ENCODE data around the gene APBB1.
"Not testable (repeated sequence)": the region's sequence is repeated elsewhere in the genome, so short reads cannot be mapped to it uniquely, and the experiment has no call there.

Gene APBB1

DNA sequence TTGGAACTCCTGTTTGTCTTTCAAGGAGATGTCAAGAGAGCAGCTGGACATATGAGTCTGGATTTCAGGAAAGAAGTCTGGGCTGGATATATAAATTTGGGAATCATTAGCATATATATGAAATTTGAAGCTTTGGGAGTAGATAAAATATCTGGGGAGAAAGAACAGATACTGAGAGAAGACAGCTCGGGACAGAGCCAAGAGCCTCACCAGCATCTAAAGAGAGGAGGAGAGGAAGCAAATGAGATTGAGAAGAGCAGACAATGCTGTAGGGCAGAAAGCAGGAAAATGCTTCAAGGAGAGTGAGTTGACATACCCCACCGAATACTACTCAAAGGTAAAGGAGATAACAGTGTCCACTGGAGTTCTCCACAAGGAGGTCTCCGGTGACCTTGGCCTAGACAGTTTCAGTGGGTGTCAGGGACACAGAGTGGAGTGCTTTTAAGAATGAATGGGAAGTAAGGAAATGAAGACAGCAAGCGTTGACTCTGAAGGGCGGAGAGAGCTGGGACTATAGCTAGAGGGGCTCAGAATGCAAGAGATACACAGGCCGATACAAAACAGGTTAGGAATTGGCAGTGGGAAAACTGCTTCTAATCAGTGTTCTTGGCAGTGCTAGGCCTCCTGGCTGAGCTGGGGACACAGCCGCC is 862 bp downstream of the APBB1 start:
- no peak for DNase-seq (ENCODE audit: low spot score)

DNA sequence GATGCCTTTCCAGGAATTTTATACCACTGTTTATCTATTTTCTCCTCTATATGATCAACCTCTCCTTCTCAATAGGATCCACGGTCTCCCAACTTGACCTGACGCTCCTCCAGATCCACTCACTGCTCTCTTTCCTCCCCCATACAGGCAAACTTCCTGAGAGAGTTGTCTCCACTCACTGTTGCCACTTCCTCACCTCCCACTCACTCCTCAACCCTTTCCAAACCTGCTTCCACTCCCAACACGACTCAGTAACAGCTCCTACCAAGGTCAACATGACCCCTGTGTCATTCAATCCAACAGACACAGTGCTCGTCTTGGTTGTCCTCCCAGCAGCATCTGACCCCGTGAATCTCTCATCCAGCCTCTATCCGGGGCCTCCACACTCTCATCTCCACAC is 3.1 kb downstream of the APBB1 start:
- no peak for DNase-seq (ENCODE audit: low spot score)

DNA sequence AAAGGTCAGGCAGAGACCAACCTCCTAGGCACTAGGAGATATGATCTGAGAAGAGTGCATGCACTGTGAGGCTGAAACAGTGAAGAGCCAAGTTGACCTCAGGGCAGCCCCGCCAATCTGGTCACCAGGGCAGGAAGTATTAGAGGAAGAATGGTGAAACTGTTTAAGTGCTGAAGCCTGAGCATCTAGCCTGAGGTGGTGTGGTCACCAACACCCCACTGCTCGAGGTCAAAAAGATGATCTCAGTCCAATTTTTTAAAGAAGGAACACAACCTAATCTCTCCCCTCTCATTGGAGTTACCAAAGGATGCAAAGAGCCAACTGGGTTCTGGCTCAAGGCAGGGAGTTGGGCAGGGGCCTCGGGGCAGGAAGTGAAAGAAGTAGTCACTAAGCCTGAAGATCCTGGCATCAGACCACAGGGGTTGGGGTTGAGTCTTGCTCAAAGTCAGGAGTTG is 4.0 kb downstream of the APBB1 start:
- no peak for DNase-seq (ENCODE audit: low spot score)

DNA sequence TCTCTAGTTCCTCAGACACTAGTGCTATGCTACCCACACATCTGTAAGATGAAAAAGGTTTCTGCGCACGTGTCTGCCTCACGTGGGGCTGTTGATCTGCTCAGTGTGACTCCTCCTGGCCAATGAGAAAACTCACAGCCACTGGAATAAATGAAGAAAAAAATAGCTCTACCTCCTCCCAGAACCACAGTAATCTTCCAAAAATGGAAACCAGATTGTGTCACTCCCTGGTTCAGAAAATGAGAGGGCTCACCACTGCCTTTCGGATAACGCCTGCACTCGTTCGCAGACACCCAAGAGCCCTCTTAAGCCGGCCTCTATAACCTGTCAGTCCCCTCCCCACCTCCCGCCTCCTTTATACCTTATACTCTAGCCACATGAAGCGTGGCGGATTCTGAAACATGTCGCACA is 5.1 kb downstream of the APBB1 start:
- DNase-seq (ENCODE audit: low spot score), result no peak

DNA sequence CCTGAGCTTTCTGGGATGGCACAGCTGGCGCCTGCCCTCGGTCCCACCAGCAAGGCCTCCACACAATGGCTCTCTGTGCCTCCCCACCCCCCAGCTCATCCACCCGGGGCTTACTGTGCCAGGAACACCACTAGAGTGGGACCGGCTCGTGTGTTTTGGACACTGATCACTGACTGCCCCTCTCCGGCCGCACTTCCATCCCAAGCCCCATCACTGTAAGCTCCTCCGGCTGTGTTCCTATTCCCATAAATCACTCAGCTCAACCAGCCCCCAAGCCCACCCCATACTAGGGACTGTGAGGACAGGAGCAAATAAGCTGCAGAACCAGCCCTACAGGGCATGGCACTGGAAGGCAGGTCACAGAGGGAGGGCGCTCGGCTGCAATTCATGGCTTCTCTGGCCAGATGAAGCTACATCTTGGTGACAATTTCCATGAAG is 7.3 kb downstream of the APBB1 start:
- no peak for DNase-seq (ENCODE audit: low spot score)

DNA sequence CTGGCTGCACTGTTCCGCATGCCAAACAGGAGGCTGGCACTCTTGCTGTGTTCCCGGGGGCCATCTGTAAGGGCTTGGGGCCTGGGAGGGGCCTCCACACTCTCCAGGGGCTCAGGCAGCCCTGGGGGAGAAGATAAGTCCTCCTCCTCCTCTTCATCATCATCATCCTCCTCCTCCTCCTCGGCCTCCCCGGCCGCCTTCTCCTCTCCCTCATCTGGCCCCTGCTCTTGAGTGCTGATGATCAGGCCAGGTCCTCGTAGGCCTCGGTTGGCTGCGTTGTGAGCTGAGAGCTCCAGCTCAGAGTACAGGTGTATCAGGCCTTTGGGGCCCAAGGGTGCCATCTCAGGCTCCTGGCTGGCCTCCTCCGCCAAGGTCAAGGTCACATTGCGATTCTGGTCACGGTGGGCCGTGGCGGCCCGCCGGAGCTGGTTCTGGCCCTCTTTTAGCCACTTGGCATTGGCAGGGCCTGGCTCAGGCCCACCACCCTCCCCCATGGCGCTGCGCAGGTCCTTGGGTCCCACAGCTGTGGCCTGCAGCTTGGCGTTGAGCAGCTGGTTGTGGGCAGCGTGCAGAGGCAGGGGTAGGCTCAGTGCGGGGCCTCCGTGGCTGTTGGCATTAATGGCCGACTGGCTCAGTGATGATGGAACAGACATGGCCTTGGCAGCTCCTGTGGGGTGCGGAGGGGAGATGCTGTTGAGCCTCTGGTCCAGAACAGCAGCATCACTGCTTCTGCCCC is 8.0 kb downstream of the APBB1 start:
- DNase-seq (ENCODE audit: low spot score), result no peak

DNA sequence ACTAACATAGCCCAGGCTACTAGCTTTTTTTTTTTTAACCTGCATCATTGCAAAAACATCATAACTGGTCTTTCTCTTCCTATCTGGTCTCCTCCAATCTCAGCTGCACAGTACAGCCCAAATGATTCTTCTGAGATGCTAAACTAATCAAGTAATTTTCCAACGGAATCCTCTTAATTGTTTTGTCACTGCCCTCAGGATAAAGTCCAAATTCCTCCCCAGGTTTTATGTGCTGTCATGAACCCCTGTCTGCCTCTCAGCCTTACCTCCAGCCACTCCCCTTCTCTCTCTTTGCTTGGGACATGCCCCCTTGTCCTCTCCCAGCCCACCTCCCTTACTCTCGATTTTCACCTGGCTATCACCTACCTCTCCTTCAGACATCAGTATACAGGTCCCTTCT is 12.5 kb downstream of the APBB1 start:
- DNase-seq (ENCODE audit: low spot score), result no peak

DNA sequence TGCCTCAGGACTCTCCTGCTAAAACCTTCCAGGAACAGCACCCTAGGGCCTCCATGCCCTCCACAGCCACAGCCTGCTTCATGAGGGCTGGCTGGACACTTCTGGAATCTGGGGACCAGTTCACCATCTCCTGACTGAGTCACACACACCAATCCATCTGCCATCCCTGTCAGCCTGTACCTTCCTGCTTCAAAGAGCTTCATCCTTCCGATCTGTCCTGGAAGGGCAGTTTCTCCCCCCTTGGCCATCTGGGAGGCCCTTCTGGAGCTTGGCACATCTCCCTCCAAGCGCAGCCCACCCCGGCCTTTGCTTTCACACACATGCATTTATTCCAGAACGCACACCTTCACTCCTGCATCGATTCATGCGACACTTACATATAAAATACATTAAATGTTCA is 13.0 kb downstream of the APBB1 start:
- no peak for DNase-seq (ENCODE audit: low spot score)

DNA sequence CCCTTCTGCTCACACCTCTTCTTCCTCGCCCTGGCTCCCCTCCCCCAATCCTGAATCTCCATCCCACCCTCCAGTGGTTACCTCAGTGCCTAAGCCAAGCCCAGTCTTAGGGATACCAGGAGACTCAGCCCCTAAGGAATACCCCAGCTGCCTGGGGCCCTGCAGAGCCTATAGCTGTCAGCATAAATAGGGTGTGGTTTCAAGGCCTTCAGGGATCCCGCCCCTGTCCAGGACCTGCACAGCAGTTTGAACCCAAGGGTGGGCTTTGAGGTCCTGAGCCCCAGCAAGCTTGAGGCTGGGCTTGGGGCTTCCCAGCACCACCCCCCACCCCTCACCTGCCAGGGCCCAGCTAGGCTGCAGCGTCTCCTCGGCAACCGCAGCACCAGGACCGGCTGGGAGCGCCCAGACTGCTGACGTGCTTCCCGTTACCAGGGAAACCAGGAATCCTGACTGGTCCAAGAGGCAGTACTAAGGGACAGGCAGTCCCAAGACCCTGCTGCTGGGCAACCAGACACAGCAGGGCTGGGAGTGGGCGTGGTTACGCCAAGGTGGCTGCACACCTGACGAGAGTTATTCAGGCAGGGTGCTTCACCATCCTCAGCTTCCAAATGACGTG is 13.7 kb downstream of the APBB1 start:
- DNase-seq (ENCODE audit: low spot score), result no peak

DNA sequence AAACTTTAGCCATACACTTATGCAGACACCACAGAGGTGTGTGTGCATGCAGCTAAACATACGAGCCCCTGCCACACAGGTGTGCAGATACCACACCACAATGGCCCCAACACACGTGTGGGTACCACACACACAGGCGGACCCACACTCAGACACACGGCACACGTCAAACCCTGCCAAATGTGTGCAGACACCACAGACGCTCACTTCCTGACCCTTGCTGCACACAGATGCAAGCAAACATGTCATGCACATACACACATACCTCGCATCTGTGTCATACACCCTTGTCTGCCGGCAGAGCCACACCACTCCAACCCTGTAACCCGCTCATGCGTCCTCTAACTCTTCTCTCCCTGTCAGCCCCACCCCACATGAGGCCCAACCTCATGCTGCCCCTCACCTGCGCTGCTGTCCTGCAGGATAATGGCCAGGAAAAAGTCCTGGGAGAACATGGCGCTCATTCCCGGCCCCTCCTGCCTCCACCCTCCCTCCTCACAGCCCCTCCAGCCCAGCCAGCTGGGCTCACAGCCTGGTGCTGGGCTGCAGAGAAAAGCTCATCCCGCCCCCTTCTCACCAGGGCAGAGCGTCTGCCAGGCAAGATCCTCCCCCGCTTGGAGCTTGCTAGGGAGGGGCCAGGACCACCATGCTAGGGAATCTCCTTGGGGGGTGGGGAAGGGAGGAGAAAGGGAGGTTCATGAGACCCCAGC is 14.4 kb downstream of the APBB1 start:
- DNase-seq (ENCODE audit: low spot score), result peak; percentile 71

DNA sequence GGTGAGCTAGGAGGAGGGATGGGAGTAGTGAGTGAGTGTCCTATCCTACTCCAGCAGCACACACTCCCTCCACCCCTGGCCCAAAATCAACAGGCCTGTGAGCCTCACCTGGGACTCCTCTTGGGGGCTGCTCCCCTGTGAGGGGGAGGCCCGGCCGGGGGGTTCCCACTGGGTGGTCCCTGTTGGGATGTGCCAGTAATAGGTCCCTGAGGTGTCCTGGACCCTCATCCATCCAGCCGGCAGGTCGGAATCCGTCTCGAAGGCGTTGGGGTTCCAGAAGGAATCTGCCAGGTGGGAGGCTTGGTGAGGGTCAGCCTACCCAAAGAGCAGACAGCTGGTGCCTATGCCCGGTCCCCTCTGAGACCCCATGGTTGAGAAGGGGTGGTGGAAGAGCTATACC is 15.4 kb downstream of the APBB1 start:
- DNase-seq (ENCODE audit: low spot score), result no peak

DNA sequence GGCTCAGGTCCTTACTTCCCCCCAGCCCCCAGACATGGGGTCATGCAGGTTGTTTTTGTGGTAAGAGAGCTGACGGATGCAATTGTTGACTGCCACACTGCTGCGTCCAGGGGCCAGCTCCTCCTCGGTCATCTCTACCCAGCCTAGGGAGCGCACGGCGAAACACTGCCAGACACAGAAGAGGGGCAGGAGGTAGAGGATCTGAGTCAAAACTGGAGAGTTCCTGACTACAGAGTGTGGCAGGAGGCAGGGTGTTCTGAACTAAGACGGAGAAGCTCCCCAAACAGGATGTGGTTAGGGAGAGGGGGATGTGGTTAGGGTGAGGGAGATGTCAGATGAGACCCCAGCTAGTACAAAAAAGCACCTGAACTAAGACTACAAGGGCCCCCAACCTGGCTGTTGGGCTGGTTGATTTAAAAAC is 16.3 kb downstream of the APBB1 start:
- DNase-seq (ENCODE audit: low spot score), result no peak

DNA sequence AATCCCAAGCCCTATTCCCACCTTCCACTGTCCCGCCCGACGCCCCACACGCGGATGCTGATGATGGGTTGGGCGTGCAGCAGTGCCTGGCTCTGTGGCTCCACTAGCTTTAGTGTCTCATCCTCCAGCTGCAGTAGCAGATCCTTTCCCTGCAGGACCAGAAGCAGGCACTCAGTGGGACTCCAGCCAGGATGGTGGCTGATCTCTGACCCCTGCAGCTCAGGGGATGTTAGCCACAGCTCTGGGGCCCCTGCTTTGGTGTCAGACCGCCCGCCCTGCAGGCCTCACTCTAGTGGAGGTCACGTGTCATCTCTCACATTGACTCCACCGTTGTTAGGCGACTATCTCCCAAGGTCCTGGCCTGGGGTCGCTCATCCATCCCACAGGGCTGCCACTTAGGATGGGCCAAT is 16.8 kb downstream of the APBB1 start:
- DNase-seq (ENCODE audit: low spot score), result no peak

DNA sequence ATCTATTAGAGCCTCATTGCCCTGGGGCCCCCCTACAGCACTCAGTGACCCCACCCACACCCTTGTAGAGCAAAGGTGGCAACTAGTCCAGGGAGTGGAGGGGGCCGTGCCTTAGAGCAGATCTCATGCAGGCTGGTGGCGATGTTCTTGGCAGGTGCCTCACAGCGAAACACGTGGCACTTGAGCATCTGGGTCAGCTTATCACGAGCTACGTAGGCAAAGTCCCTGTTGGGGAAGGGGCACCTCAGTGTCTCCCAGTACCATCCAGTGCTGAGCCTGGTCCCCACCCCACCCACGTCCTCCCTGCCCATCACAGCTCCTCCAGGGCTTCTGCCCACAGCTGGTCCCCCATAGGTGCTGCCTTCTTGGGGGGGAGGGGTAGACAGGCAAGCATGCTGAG is 17.4 kb downstream of the APBB1 start:
- no peak for DNase-seq (ENCODE audit: low spot score)

DNA sequence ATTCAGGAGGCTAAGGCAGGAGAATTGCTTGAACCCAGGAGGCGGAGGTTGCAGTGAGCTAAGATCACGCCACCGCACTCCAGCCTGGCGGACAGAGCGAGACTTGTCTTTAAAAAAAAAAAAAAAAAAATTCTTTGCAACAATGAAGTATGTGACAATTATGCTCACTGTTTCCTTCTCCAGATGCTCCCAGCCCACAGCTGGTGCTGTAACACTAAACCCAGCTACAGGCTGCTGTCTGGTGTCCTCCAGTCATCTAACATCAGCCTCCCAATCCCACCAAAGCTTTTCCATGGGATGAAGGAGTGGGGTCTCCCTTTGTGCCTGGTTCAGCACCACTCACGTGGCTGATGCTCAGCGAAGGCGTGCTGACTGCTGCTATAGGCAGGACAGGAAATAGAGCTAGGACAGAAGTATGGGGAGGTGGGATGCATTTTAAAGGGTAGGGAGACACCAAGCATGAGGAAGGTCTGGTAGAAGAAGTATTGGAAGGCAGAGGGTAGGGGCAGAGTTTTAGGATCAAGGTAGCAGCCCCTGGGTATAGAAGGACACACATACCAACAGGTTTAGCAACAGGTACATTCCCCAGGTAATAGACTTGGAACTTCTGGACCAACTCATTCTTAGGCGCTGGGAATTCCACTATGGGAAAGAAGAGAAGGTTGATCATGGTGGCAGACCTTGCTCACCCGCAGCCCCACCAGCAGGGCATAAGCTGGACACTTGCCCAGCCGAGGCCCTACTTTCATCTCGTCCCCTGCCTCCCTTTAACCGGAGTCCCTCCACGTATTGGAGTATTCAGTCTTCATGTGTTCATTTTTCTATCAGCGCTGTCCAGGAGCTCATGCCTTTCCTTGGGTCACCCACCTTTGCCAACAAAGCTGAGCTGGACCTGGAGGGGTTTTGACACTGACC is 18.2 kb downstream of the APBB1 start:
- DNase-seq (ENCODE audit: low spot score), result no peak

DNA sequence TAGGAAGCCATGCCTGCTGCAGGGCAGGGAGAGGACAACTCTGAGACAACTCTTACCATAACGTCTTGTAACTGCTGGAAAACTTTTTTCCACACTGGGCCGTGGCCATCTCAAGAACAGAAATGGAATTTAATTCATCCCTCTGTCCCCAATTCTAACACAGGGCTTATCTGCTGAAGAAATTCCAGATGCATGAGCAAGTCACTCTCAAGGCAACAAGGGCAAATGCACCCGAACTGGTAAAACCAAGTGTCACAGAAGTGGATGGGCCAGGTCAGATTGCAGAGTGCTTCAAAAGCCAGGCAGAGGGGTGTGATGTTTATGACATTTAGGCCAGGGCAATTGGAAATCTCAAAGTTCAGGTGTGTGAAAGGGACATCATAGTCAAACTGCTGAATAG is 21.3 kb downstream of the APBB1 start:
- DNase-seq (ENCODE audit: low spot score), result peak; percentile 86

DNA sequence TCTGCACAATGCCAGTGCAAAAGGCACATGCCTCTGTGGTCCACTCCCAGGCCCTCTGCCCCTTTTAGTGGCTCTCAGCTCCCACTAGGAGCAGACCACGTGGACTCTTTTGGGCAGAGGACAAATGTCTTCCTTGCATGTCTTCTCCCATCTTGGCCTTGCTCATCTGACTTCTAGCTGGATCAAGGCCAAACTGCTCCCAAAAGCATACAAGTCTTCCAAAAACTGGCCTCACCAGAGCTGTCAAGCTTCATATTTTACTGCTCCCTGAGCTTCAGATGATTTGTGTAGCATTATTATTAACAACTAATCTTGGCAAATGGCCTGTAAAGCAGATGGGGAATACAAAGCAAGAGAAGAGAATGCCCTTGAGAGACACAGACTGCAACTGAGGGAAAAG is 21.7 kb downstream of the APBB1 start:
- peak; percentile 36 for DNase-seq (ENCODE audit: low spot score)

DNA sequence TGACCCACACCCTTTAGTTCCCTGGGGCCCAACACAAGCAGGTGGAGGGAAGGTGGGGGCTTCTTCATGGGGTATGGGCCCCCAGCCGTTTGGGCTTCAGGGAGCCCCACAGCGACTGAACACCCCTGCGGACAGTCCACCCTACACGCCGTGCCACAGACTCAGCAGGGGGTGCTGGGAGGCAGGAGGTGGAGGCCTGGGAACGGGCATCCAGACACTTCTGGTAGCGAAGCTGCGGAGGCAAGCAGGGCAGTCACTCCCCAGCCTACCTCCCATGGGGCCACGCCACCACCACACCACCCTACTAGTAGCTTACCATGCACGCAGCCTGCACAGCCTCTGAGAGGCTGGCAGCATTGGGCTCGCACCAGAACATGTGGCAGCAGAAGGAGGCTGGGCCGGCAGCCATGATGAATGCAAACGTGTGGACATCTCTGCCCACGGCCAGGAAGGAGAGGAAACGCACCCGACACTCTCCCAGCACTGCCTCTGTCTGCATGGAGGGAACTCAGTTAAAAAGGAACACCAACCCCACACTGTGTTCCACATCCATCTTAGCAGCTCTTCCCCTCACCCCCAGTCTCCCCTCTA is 23.3 kb downstream of the APBB1 start:
- DNase-seq (ENCODE audit: low spot score), result no peak

DNA sequence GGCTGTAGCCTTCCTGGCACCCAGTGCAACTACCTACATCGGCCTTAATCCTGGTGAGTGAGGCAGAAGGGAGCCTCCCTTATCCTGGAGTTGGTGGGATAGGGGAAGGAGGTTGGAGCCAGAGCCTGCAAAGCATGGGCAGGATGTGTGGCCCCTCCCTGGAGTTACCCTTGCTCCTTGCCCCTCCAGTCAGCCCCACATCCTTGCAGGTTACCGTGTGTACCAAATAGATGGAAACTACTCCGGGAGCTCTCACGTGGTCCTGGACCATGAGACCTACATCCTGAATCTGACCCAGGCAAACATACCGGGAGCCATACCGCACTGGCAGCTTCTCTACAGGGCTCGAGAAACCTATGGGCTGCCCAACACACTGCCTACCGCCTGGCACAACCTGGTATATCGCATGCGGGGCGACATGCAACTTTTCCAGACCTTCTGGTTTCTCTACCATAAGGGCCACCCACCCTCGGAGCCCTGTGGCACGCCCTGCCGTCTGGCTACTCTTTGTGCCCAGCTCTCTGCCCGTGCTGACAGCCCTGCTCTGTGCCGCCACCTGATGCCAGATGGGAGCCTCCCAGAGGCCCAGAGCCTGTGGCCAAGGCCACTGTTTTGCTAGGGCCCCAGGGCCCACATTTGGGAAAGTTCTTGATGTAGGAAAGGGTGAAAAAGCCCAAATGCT is 24.8 kb downstream of the APBB1 start:
- DNase-seq (ENCODE audit: low spot score), result no peak

DNA sequence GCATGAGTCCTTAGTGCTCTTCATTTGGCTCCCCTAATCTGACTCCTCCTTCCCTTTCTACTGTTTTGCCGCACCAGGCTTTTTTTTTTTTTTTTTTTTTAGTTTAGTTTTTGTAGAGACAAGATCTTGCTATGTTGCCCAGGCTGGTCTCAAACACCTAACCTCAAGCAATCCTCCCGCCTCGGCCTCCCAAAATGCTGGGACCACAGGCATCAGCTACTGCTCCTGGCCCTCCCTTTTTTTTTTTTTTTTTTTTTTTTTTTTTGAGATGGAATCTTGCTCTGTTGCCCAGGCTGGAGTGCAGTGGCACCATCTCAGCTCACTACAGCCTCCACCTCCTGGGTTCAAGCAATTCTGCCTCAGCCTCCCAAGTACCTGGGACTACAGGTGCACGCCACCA is 26.6 kb downstream of the APBB1 start:
- not testable (repeated sequence) for DNase-seq (ENCODE audit: low spot score)
